Measurements from ENCODE around the gene BATF2. TPM values are rescaled to one million over a fixed set of nuclear protein-coding genes. Genes with fewer than 3 reads are reported as not detected.

The BATF2 gene
- total and polyA plus RNA-seq, 4 donors: 1.4 to 3.6 (median 2.2) TPM

- H3K27ac ChIP-seq (ENCODE audit: low read depth in 1 of 2, low read length in 2 of 2): no peak overlapping the region
- no peaks in the 10 kb centered on the region for H3K9me3 ChIP-seq (ENCODE audit: control insufficient read depth, low read length)
- DNase-seq (no peak), ATAC-seq (ENCODE audit: low FRiP score) (no peak)
- intact Hi-C loops (cut with DNase I): loop anchor here in 1 of 2 donors (10.0 kb wide), 1 partner anchor 65 kb away; the partner anchor contains the start of genes CDCA5 and ZFPL1
- no peaks in the 10 kb centered on the region for H3K36me3 ChIP-seq (ENCODE audit: control insufficient read depth in 1 of 2, insufficient read depth in 2 of 2, low read length in 1 of 2)
- no peaks in the 10 kb centered on the region for H3K4me1 ChIP-seq (ENCODE audit: control insufficient read depth in 1 of 2, insufficient read depth in 2 of 2, low read length in 2 of 2)
- WGBS, 2 donors: 89 to 90% methylated on average over 7 of the region's 7 CpGs
- H3K4me3 ChIP-seq (ENCODE audit: low read length in 2 of 2): no peak overlapping the region
- no peaks in the 10 kb centered on the region for H3K27me3 ChIP-seq (ENCODE audit: control insufficient read depth in 1 of 2, insufficient read depth in 2 of 2, low read length in 1 of 2)
These were observed 23.1 kb upstream of the BATF2 start for GRCh38 chr11:65019824-65020223.

DNA sequence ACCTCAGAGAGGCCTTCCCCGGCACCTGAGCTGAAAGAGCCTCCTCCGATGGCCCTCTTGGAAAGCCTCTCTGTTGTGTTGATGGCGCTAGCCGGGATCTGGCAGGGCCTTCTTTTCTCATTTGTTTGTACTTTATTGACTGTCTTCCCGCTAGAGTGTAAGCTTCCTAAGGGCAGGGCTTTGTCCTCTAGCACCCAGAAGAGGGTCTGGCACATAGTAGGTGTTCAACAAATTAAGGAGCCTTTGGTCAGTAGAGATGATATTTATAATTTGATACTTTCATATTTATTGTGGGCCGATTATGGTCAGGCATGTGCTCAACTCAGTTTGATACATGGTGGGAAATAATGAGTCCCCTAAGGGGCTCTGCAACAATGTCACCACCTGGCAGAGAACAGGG is 21.2 kb upstream of the BATF2 start:
- DNase-seq (no peak), ATAC-seq (ENCODE audit: low FRiP score) (no peak)
- Histone ChIP-seq H3K9me3 (ENCODE audit: control insufficient read depth, low read length) (no peaks in the 10 kb centered on the region), H3K27ac (ENCODE audit: low read depth in 1 of 2, low read length in 2 of 2) (no peak overlapping the region), H3K4me3 (ENCODE audit: low read length in 2 of 2) (no peak overlapping the region), H3K36me3 (ENCODE audit: control insufficient read depth in 1 of 2, insufficient read depth in 2 of 2, low read length in 1 of 2) (no peaks in the 10 kb centered on the region), H3K4me1 (ENCODE audit: control insufficient read depth in 1 of 2, insufficient read depth in 2 of 2, low read length in 2 of 2) (no peaks in the 10 kb centered on the region), H3K27me3 (ENCODE audit: control insufficient read depth in 1 of 2, insufficient read depth in 2 of 2, low read length in 1 of 2) (no peaks in the 10 kb centered on the region)
- 95 to 98% methylated on average over 6 of the region's 6 CpGs for WGBS, 2 donors
- intact Hi-C loops (cut with DNase I): no loop called here

DNA sequence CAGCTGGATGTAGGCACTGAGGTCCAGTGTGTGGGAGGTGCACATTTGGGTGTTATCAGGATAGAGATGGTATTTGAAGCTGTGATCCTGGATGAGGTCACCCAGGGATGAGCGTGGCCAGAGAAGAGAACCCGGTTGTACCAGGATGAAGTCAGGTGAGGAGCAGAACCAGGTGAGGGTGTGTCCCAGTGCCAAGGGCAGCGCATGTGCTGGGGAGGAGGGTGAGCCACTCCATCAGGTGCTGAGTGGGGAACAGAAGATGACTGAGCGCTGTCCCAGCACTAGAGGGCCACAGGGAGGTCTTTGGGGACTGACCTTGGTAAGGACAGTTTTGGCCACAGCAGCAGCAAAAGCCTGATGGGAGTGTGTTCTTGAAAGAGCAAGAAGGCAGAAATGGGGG is 19.9 kb upstream of the BATF2 start:
- Histone ChIP-seq H3K4me1 (ENCODE audit: control insufficient read depth in 1 of 2, insufficient read depth in 2 of 2, low read length in 2 of 2) (no peaks in the 10 kb centered on the region), H3K27ac (ENCODE audit: low read depth in 1 of 2, low read length in 2 of 2) (no peak overlapping the region), H3K4me3 (ENCODE audit: low read length in 2 of 2) (no peak overlapping the region), H3K9me3 (ENCODE audit: control insufficient read depth, low read length) (no peaks in the 10 kb centered on the region), H3K27me3 (ENCODE audit: control insufficient read depth in 1 of 2, insufficient read depth in 2 of 2, low read length in 1 of 2) (no peaks in the 10 kb centered on the region), H3K36me3 (ENCODE audit: control insufficient read depth in 1 of 2, insufficient read depth in 2 of 2, low read length in 1 of 2) (no peaks in the 10 kb centered on the region)
- intact Hi-C loops (cut with DNase I): no loop called here
- ATAC-seq (ENCODE audit: low FRiP score) (no peak), DNase-seq (no peak)
- 92 to 93% methylated on average over 4 of the region's 4 CpGs for WGBS, 2 donors

DNA sequence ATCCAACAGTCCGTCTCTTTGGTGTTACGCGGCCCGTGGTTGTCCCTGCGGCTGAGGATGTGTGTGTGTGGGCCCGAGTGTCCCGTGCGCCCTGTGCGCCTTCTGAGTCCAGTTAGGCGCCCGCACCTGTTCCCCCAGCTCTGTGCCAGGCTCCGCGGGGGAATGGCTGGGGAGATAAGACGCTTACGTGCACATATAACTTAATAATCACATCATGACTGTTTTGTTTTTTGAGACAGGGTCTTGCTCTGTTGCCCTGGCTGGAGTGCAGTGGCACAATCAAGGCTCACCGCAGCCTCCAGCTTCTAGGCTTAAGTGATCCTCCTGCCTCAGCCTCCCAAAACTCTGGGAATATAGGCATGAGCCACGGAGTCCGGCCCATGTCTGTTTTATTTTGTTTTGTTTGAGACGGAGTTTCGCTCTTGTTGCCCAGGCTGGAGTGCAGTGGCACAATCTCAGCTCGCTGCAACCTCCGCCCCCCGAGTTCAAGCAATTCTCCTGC is 18.0 kb upstream of the BATF2 start:
- ATAC-seq (ENCODE audit: low FRiP score): peak; percentile 23
- intact Hi-C loops (cut with DNase I): loop anchor here (2.0 to 5.0 kb wide), 2 partner anchors 102 to 103 kb away; partner anchors contain the start of gene ZNHIT2 (in 2 of the 2)
- no peak for DNase-seq

GRCh38 chr11:65013888-65014725 is 17.3 kb upstream of the BATF2 start, which contains the start of gene ARL2:
Gene ARL2, plus strand, starts transcription at chr11:65014160. Its CDS starts 48 bp downstream, at chr11:65014208.
- DNase-seq (peak; percentile 95 to 96), ATAC-seq (ENCODE audit: low FRiP score) (peak; percentile 95)
- intact Hi-C loops (cut with DNase I): loop anchor here (2.0 to 5.0 kb wide), 2 partner anchors 103 kb away; partner anchors contain the start of gene ZNHIT2 (in 2 of the 2)
- H3K4me3 ChIP-seq (ENCODE audit: low read length in 2 of 2): peak within 1 kb of the TSS; percentile 62 to 88
- H3K4me1 ChIP-seq (ENCODE audit: control insufficient read depth in 1 of 2, insufficient read depth in 2 of 2, low read length in 2 of 2): no peaks in the 10 kb centered on the region
- H3K36me3 ChIP-seq (ENCODE audit: control insufficient read depth in 1 of 2, insufficient read depth in 2 of 2, low read length in 1 of 2): no peaks in the 10 kb centered on the region
- H3K9me3 ChIP-seq (ENCODE audit: control insufficient read depth, low read length): no peaks in the 10 kb centered on the region
- no peaks in the 10 kb centered on the region for H3K27me3 ChIP-seq (ENCODE audit: control insufficient read depth in 1 of 2, insufficient read depth in 2 of 2, low read length in 1 of 2)
- 0% methylated on average over 68 to 96 of the region's 96 CpGs for WGBS, 2 donors
- H3K27ac ChIP-seq (ENCODE audit: low read depth in 1 of 2, low read length in 2 of 2): peak within 1 kb of the TSS; percentile 94 to 97

More for the DNA sequence above, 18.0 kb upstream of the BATF2 start:
- peak overlapping the region; percentile 3 to 88 for H3K4me3 ChIP-seq (ENCODE audit: low read length in 2 of 2)
- no peaks in the 10 kb centered on the region for H3K9me3 ChIP-seq (ENCODE audit: control insufficient read depth, low read length)
- WGBS, 2 donors: 28 to 30% methylated on average over 23 of the region's 23 CpGs
- peak overlapping the region in 1 of 2 donors; percentile 94 for H3K27ac ChIP-seq (ENCODE audit: low read depth in 1 of 2, low read length in 2 of 2)
- H3K4me1 ChIP-seq (ENCODE audit: control insufficient read depth in 1 of 2, insufficient read depth in 2 of 2, low read length in 2 of 2): no peaks in the 10 kb centered on the region
- no peaks in the 10 kb centered on the region for H3K36me3 ChIP-seq (ENCODE audit: control insufficient read depth in 1 of 2, insufficient read depth in 2 of 2, low read length in 1 of 2)
- H3K27me3 ChIP-seq (ENCODE audit: control insufficient read depth in 1 of 2, insufficient read depth in 2 of 2, low read length in 1 of 2): no peaks in the 10 kb centered on the region

DNA sequence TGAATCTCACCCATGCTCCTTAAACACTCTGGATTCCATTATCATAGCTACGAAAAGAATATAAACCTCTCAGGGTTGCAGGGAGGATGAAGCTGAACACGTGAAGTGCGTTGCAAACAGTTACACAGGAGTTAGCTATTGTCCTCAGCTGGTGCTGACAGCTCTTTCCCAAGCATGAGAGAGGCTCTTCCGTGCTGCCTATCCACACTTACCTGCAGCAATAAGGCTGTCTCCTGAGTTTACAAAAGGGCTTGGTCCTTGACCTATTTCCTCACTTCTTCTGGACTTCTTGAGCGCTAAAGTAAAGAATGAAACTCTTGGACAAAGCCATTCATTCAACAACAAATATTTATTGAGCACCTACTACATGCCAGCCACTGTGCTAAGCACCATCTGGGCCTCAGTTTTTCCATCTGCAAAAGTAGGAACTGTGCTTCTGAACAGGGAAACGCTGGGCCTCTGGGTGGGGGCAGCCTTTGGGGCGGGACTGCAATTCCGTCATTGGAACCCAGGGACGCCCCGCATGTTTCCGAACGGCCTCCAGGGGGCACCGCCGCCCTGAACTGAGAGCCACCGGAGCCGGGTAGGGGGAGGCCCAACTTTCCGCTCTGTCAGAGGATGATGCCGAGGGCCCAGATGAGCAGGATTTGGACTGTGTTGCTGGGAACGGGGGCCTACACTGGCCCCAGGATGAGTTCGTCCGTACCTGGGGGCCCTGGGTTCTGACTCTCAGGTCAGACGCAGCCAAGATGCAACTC is 16.5 kb upstream of the BATF2 start:
- intact Hi-C loops (cut with DNase I): loop anchor here in 1 of 2 donors (5.0 kb wide), 1 partner anchor 104 kb away; the partner anchor contains the start of gene ZNHIT2
- peak overlapping the region; percentile 94 to 97 for H3K27ac ChIP-seq (ENCODE audit: low read depth in 1 of 2, low read length in 2 of 2)
- peak; percentile 96 to 97 for DNase-seq
- peak overlapping the region; percentile 62 to 88 for H3K4me3 ChIP-seq (ENCODE audit: low read length in 2 of 2)
- no peaks in the 10 kb centered on the region for H3K36me3 ChIP-seq (ENCODE audit: control insufficient read depth in 1 of 2, insufficient read depth in 2 of 2, low read length in 1 of 2)
- H3K9me3 ChIP-seq (ENCODE audit: control insufficient read depth, low read length): no peaks in the 10 kb centered on the region
- peak; percentile 96 for ATAC-seq (ENCODE audit: low FRiP score)
- no peaks in the 10 kb centered on the region for H3K27me3 ChIP-seq (ENCODE audit: control insufficient read depth in 1 of 2, insufficient read depth in 2 of 2, low read length in 1 of 2)
- 14 to 15% methylated on average over 22 of the region's 22 CpGs for WGBS, 2 donors
- no peaks in the 10 kb centered on the region for H3K4me1 ChIP-seq (ENCODE audit: control insufficient read depth in 1 of 2, insufficient read depth in 2 of 2, low read length in 2 of 2)

DNA sequence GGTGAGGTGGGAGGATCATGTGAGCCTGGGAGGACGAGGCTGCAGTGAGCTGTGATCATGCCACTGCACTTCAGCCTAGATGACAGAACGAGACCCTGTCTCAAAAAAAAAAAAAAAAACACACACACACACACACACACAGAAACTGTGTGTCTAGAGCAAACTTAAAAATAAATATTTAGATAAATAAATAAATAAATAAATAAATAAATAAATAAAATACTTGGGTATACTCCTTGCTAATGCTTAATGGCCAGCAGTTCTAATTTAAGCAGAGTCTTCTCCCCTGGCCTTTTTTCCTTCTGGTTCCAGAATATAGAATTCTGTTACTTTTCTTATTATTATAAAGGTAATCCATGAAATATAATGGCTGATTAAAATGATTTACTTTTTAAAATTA is 12.1 kb upstream of the BATF2 start:
- no peaks in the 10 kb centered on the region for H3K36me3 ChIP-seq (ENCODE audit: control insufficient read depth in 1 of 2, insufficient read depth in 2 of 2, low read length in 1 of 2)
- H3K9me3 ChIP-seq (ENCODE audit: control insufficient read depth, low read length): no peaks in the 10 kb centered on the region
- no peaks in the 10 kb centered on the region for H3K27me3 ChIP-seq (ENCODE audit: control insufficient read depth in 1 of 2, insufficient read depth in 2 of 2, low read length in 1 of 2)
- intact Hi-C loops (cut with DNase I): no loop called here
- ATAC-seq (ENCODE audit: low FRiP score): no peak
- no peaks in the 10 kb centered on the region for H3K4me1 ChIP-seq (ENCODE audit: control insufficient read depth in 1 of 2, insufficient read depth in 2 of 2, low read length in 2 of 2)
- DNase-seq: no peak
- 87 to 97% methylated on average over 2 of the region's 2 CpGs for WGBS, 2 donors
- no peak overlapping the region for H3K27ac ChIP-seq (ENCODE audit: low read depth in 1 of 2, low read length in 2 of 2)
- no peak overlapping the region for H3K4me3 ChIP-seq (ENCODE audit: low read length in 2 of 2)

GRCh38 chr11:65008016-65008415 is 11.2 kb upstream of the BATF2 start:
- no peak overlapping the region for H3K4me3 ChIP-seq (ENCODE audit: low read length in 2 of 2)
- H3K27me3 ChIP-seq (ENCODE audit: control insufficient read depth in 1 of 2, insufficient read depth in 2 of 2, low read length in 1 of 2): no peaks in the 10 kb centered on the region
- H3K27ac ChIP-seq (ENCODE audit: low read depth in 1 of 2, low read length in 2 of 2): no peak overlapping the region
- 67 to 72% methylated on average over 7 of the region's 7 CpGs for WGBS, 2 donors
- H3K9me3 ChIP-seq (ENCODE audit: control insufficient read depth, low read length): no peaks in the 10 kb centered on the region
- H3K36me3 ChIP-seq (ENCODE audit: control insufficient read depth in 1 of 2, insufficient read depth in 2 of 2, low read length in 1 of 2): no peaks in the 10 kb centered on the region
- H3K4me1 ChIP-seq (ENCODE audit: control insufficient read depth in 1 of 2, insufficient read depth in 2 of 2, low read length in 2 of 2): no peaks in the 10 kb centered on the region
- ATAC-seq (ENCODE audit: low FRiP score) (no peak), DNase-seq (no peak)
- intact Hi-C loops (cut with DNase I): no loop called here

Measured in aorta (tissue), 5 donors.